Activated naive CD8-positive, alpha-beta T cell treated with anti-CD3 and anti-CD28 coated beads, Interleukin-2, amount 50 U/mL, for 24 hours (primary cell): ENCODE results near the gene PTPN6.
A peak's percentile ranks its signal among the peaks of the same experiment; 100 is the strongest.

ENCODE experiments used
- ATAC-seq: fragments of 150-1000 bp; cut with Tn5 transposase; one replicate; pipeline ENCODE4 v1.10.0; 2021
- DNase-seq: peaks from one replicate; pipeline ENCODE4 v3.0.0; 2021
- H3K27ac Mint-ChIP-seq: one replicate; pipeline ENCODE4 v1.8.0; 2021; ENCODE audit warnings: mild to moderate bottlenecking, mixed read lengths
- H3K27me3 Mint-ChIP-seq: one replicate; pipeline ENCODE4 v1.8.0; 2021; ENCODE audit warnings: mixed read lengths
- H3K36me3 Mint-ChIP-seq: one replicate; pipeline ENCODE4 v1.8.0; 2021; ENCODE audit warnings: low read depth, mixed read lengths
- H3K4me1 Mint-ChIP-seq: one replicate; pipeline ENCODE4 v1.8.0; 2021; ENCODE audit warnings: mixed read lengths
- H3K4me3 Mint-ChIP-seq: one replicate; pipeline ENCODE4 v1.8.0; 2021; ENCODE audit warnings: mild to moderate bottlenecking, moderate library complexity, mixed read lengths
- H3K9me3 Mint-ChIP-seq: one replicate; pipeline ENCODE4 v1.8.0; 2021; ENCODE audit warnings: mixed read lengths

Gene PTPN6

GRCh38 chr12:6916426-6917200 lies 34.5 kb upstream of the PTPN6 start:
- no peak overlapping the region for H3K4me3 Mint-ChIP-seq
- peaks cover 15% of the 10 kb centered on the region for H3K36me3 Mint-ChIP-seq
- H3K9me3 Mint-ChIP-seq = no peaks in the 10 kb centered on the region
- ATAC-seq (no peak), DNase-seq (no peak)
- no peak overlapping the region for H3K27ac Mint-ChIP-seq
- H3K27me3 Mint-ChIP-seq = peaks cover 2% of the 10 kb centered on the region
- H3K4me1 Mint-ChIP-seq = peaks cover 34% of the 10 kb centered on the region

- Mint-ChIP-seq H3K36me3 (peaks cover 15% of the 10 kb centered on the region), H3K27ac (no peak overlapping the region), H3K4me1 (peaks cover 39% of the 10 kb centered on the region), H3K9me3 (no peaks in the 10 kb centered on the region), H3K27me3 (peaks cover 2% of the 10 kb centered on the region), H3K4me3 (no peak overlapping the region)
- ATAC-seq (no peak), DNase-seq (no peak)
Observed at GRCh38 chr12:6917491-6918231, 33.5 kb upstream of the PTPN6 start.

- no peaks in the 10 kb centered on the region for H3K27me3 Mint-ChIP-seq
- H3K27ac Mint-ChIP-seq = peak overlapping the region; percentile 36
- no peak for DNase-seq
- peaks cover 17% of the 10 kb centered on the region for H3K36me3 Mint-ChIP-seq
- ATAC-seq = no peak
- H3K4me3 Mint-ChIP-seq = no peak overlapping the region
- peaks cover 44% of the 10 kb centered on the region for H3K4me1 Mint-ChIP-seq
- H3K9me3 Mint-ChIP-seq = no peaks in the 10 kb centered on the region
Observed at GRCh38 chr12:6919588-6919987, 31.6 kb upstream of the PTPN6 start.

GRCh38 chr12:6921539-6921938 lies 29.6 kb upstream of the PTPN6 start:
- H3K36me3 Mint-ChIP-seq = peaks cover 15% of the 10 kb centered on the region
- no peak overlapping the region for H3K27ac Mint-ChIP-seq
- no peaks in the 10 kb centered on the region for H3K27me3 Mint-ChIP-seq

GRCh38 chr12:6921996-6922946 lies 28.9 kb upstream of the PTPN6 start:
- no peak overlapping the region for H3K27ac Mint-ChIP-seq
- H3K27me3 Mint-ChIP-seq = no peaks in the 10 kb centered on the region
- H3K9me3 Mint-ChIP-seq = no peaks in the 10 kb centered on the region
- H3K4me1 Mint-ChIP-seq = peaks cover 39% of the 10 kb centered on the region
- no peak for ATAC-seq
- peaks cover 15% of the 10 kb centered on the region for H3K36me3 Mint-ChIP-seq
- no peak overlapping the region for H3K4me3 Mint-ChIP-seq
- DNase-seq = no peak

More at GRCh38 chr12:6921539-6921938, 29.6 kb upstream of the PTPN6 start:
- DNase-seq (no peak), ATAC-seq (no peak)
- H3K4me3 Mint-ChIP-seq = no peak overlapping the region
- peaks cover 34% of the 10 kb centered on the region for H3K4me1 Mint-ChIP-seq
- no peaks in the 10 kb centered on the region for H3K9me3 Mint-ChIP-seq

GRCh38 chr12:6923003-6923732 lies 28.0 kb upstream of the PTPN6 start:
- Mint-ChIP-seq H3K4me1 (peaks cover 39% of the 10 kb centered on the region), H3K27me3 (no peaks in the 10 kb centered on the region), H3K36me3 (peaks cover 13% of the 10 kb centered on the region), H3K9me3 (no peaks in the 10 kb centered on the region), H3K27ac (no peak overlapping the region), H3K4me3 (no peak overlapping the region)
- ATAC-seq (no peak), DNase-seq (no peak)

- no peak for DNase-seq
- H3K4me1 Mint-ChIP-seq = peaks cover 43% of the 10 kb centered on the region
- H3K9me3 Mint-ChIP-seq = no peaks in the 10 kb centered on the region
- peaks cover 13% of the 10 kb centered on the region for H3K36me3 Mint-ChIP-seq
- no peaks in the 10 kb centered on the region for H3K27me3 Mint-ChIP-seq
- no peak for ATAC-seq
- H3K4me3 Mint-ChIP-seq = no peak overlapping the region
- H3K27ac Mint-ChIP-seq = no peak overlapping the region
Observed at GRCh38 chr12:6923851-6924250, 27.3 kb upstream of the PTPN6 start.

GRCh38 chr12:6925239-6925539 lies 26.0 kb upstream of the PTPN6 start:
- Mint-ChIP-seq H3K27me3 (no peaks in the 10 kb centered on the region), H3K9me3 (no peaks in the 10 kb centered on the region), H3K4me1 (peaks cover 49% of the 10 kb centered on the region), H3K4me3 (no peak overlapping the region), H3K27ac (no peak overlapping the region), H3K36me3 (peaks cover 2% of the 10 kb centered on the region)
- ATAC-seq = no peak
- DNase-seq = no peak

GRCh38 chr12:6925540-6926279 lies 25.4 kb upstream of the PTPN6 start:
- Mint-ChIP-seq H3K27me3 (no peaks in the 10 kb centered on the region), H3K9me3 (no peaks in the 10 kb centered on the region), H3K36me3 (peaks cover 2% of the 10 kb centered on the region), H3K4me1 (peaks cover 51% of the 10 kb centered on the region), H3K27ac (peak overlapping the region; percentile 46), H3K4me3 (no peak overlapping the region)
- DNase-seq (no peak), ATAC-seq (no peak)

GRCh38 chr12:6927379-6928021 lies 23.7 kb upstream of the PTPN6 start, which contains the start of gene ATN1:
Gene ATN1 (plus strand): TSS chr12:6927959. CDS start chr12:6934002, 6,043 bp downstream.
- DNase-seq (peak; percentile 52), ATAC-seq (peak; percentile 15)
- Mint-ChIP-seq H3K9me3 (no peaks in the 10 kb centered on the region), H3K4me1 (peaks cover 57% of the 10 kb centered on the region), H3K27ac (peak within 1 kb of the TSS; percentile 91), H3K27me3 (no peaks in the 10 kb centered on the region), H3K4me3 (peak within 1 kb of the TSS; percentile 85), H3K36me3 (peaks cover 6% of the 10 kb centered on the region)

GRCh38 chr12:6928022-6928702 lies 23.0 kb upstream of the PTPN6 start:
- peak; percentile 4 for ATAC-seq
- Mint-ChIP-seq H3K9me3 (no peaks in the 10 kb centered on the region), H3K36me3 (peaks cover 8% of the 10 kb centered on the region), H3K27me3 (no peaks in the 10 kb centered on the region), H3K4me3 (peak overlapping the region; percentile 83), H3K27ac (peak overlapping the region; percentile 91), H3K4me1 (peaks cover 59% of the 10 kb centered on the region)
- no peak for DNase-seq

- Mint-ChIP-seq H3K4me1 (peaks cover 60% of the 10 kb centered on the region), H3K27ac (peak overlapping the region; percentile 91)
Observed at GRCh38 chr12:6928703-6929407, 22.3 kb upstream of the PTPN6 start.

More at GRCh38 chr12:6928703-6929407, 22.3 kb upstream of the PTPN6 start:
- Mint-ChIP-seq H3K27me3 (no peaks in the 10 kb centered on the region), H3K9me3 (no peaks in the 10 kb centered on the region), H3K36me3 (peaks cover 8% of the 10 kb centered on the region), H3K4me3 (peak overlapping the region; percentile 83)
- no peak for DNase-seq
- no peak for ATAC-seq
